ENCODE data around the gene DCLK2. TPM values are rescaled to one million over a fixed set of nuclear protein-coding genes. Genes with fewer than 3 reads are reported as not detected.

The DCLK2 gene
- total RNA-seq, 1 donor from 2014 or later: 30.1 TPM

DNA sequence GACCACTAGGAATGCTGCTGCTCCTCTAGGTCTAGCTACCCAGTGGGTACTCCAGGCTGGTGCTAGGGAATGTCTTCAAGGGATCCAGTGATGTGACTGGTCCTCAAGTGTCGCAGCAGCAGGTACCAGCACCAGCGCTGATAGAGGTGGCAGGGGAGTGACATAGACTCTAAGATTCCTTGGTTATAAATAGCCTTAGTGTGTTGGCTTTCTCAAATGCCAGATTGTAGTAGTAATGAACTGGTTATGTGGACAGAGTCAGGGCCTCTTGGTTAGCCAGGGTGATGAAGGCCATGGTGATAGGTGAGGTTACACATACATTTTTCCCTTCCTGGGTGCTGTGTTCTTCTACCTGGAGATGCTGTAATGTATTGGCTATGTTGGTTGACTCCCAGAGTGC lies 38.3 kb downstream of the DCLK2 start:
- H3K36me3 Mint-ChIP-seq (ENCODE audit: low read depth): peaks cover 32% of the 10 kb centered on the region
- peaks cover 5% of the 10 kb centered on the region for H3K4me1 Mint-ChIP-seq
- no peak for DNase-seq (ENCODE audit: low read depth, low spot score)
- TF ChIP-seq, protein P1, sequence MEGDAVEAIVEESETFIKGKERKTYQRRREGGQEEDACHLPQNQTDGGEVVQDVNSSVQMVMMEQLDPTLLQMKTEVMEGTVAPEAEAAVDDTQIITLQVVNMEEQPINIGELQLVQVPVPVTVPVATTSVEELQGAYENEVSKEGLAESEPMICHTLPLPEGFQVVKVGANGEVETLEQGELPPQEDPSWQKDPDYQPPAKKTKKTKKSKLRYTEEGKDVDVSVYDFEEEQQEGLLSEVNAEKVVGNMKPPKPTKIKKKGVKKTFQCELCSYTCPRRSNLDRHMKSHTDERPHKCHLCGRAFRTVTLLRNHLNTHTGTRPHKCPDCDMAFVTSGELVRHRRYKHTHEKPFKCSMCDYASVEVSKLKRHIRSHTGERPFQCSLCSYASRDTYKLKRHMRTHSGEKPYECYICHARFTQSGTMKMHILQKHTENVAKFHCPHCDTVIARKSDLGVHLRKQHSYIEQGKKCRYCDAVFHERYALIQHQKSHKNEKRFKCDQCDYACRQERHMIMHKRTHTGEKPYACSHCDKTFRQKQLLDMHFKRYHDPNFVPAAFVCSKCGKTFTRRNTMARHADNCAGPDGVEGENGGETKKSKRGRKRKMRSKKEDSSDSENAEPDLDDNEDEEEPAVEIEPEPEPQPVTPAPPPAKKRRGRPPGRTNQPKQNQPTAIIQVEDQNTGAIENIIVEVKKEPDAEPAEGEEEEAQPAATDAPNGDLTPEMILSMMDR (conservative IDR thresholded peaks at IDR 0.05): no peak
- H3K27ac Mint-ChIP-seq (ENCODE audit: unreplicated experiment): no peak overlapping the region
- peaks cover 22% of the 10 kb centered on the region for H3K9me3 Mint-ChIP-seq
- no peak overlapping the region for H3K4me3 Mint-ChIP-seq
- no peaks in the 10 kb centered on the region for H3K27me3 Mint-ChIP-seq (ENCODE audit: low read depth)

DNA sequence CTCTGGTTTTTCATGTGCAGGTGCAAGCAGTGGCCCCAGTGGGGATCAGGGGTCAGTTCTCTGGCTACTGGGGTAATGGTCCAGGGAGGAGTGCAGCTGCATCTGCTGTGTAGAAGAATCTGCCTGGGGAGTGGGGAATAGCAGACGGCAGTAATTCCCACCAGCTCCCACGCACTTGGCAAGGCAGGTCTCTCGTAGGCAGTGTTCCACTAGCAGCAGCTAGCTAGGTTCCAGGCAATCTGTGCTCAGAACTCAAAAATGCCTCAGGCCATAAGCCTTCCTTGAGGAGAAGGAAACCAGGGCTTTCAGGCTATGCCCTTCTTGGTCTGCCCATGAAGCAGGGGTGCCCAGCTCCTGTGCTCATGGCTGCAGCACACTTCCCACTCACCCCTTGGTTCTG lies 38.8 kb downstream of the DCLK2 start:
- no peaks in the 10 kb centered on the region for H3K27me3 Mint-ChIP-seq (ENCODE audit: low read depth)
- DNase-seq (ENCODE audit: low read depth, low spot score): no peak
- H3K36me3 Mint-ChIP-seq (ENCODE audit: low read depth): peaks cover 32% of the 10 kb centered on the region
- H3K4me1 Mint-ChIP-seq: peaks cover 5% of the 10 kb centered on the region
- H3K9me3 Mint-ChIP-seq: peaks cover 19% of the 10 kb centered on the region
- TF ChIP-seq, protein P1 (conservative IDR thresholded peaks at IDR 0.05): no peak
- H3K4me3 Mint-ChIP-seq: no peak overlapping the region
- no peak overlapping the region for H3K27ac Mint-ChIP-seq (ENCODE audit: unreplicated experiment)

DNA sequence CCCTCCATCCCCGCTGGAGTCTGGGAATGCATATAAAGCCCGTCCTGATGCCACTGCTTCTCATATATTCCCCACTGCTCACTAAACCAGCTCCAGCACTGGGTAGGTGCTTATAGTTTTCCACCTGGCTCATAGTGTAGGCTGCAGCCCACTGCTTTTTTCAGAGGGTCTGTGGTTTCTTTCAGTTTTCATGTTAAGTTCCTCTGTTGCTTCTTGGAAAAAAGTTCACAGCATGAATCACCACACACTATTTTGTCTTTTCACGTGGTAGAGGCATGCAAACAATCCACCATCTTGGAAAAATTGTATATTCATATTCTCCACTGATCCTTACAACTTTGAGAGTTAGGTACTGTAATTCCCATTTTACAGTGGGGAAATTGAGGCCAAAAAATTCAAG lies 39.4 kb downstream of the DCLK2 start:
- no peak for DNase-seq (ENCODE audit: low read depth, low spot score)
- H3K27ac Mint-ChIP-seq (ENCODE audit: unreplicated experiment): no peak overlapping the region
- peaks cover 5% of the 10 kb centered on the region for H3K4me1 Mint-ChIP-seq
- no peak overlapping the region for H3K4me3 Mint-ChIP-seq
- TF ChIP-seq, protein P1 (conservative IDR thresholded peaks at IDR 0.05): no peak
- peaks cover 21% of the 10 kb centered on the region for H3K9me3 Mint-ChIP-seq
- H3K27me3 Mint-ChIP-seq (ENCODE audit: low read depth): no peaks in the 10 kb centered on the region
- peaks cover 34% of the 10 kb centered on the region for H3K36me3 Mint-ChIP-seq (ENCODE audit: low read depth)

DNA sequence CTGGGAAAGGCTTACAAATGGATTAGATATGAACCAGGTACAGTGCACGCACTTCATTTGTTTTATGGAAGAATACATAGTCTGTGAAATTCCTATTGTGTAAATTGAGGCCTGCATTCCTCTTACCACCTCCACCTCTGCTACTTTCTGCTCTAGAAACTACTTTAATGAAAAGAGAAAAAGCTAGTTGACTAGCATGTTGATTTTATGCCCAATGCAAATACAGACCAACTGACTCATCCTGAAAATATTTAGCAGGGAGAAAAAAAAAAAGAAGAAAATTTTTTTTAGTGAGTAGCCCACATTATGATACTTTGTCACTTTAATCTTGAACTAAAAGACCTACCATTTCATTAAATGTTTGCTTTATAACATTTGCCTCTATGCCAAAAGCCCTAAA lies 41.2 kb downstream of the DCLK2 start:
- H3K4me1 Mint-ChIP-seq: peaks cover 13% of the 10 kb centered on the region
- H3K36me3 Mint-ChIP-seq (ENCODE audit: low read depth): peaks cover 25% of the 10 kb centered on the region
- peaks cover 14% of the 10 kb centered on the region for H3K9me3 Mint-ChIP-seq
- H3K27me3 Mint-ChIP-seq (ENCODE audit: low read depth): no peaks in the 10 kb centered on the region
- TF ChIP-seq, protein P1 (conservative IDR thresholded peaks at IDR 0.05): no peak
- DNase-seq (ENCODE audit: low read depth, low spot score): no peak
- H3K4me3 Mint-ChIP-seq: no peak overlapping the region
- H3K27ac Mint-ChIP-seq (ENCODE audit: unreplicated experiment): no peak overlapping the region

DNA sequence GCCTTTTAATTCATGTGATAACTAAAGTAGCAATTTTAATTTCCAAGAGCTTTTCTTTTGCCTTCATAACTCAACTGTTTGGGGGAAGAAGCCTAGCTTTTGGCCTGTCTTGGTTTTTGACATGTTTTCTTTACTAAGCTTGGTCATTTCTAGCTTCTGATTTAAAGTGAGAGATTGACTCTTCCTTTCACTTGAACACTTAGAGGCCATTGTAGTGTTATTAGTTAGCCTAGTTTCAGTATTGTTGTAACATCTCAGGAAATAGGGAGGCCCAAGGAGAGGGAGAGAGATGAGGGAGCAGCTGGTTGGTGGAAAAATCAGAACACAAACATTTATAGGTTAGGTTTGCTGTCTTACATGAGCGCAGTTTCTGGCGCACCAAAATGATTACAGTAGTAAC lies 44.8 kb downstream of the DCLK2 start:
- no peak overlapping the region for H3K27ac Mint-ChIP-seq (ENCODE audit: unreplicated experiment)
- peaks cover 13% of the 10 kb centered on the region for H3K9me3 Mint-ChIP-seq
- H3K4me3 Mint-ChIP-seq: no peak overlapping the region

More for the DNA sequence above, 44.8 kb downstream of the DCLK2 start:
- Mint-ChIP-seq H3K27me3 (ENCODE audit: low read depth) (no peaks in the 10 kb centered on the region), H3K36me3 (ENCODE audit: low read depth) (peaks cover 19% of the 10 kb centered on the region), H3K4me1 (peaks cover 8% of the 10 kb centered on the region)
- TF ChIP-seq, protein P1 (conservative IDR thresholded peaks at IDR 0.05): no peak
- no peak for DNase-seq (ENCODE audit: low read depth, low spot score)
